HG02973 (cell line): ENCODE results near the gene ADAMTSL2.

ENCODE experiments used
- ATAC-seq: cut with Tn5 transposase; IDR thresholded peaks from one replicate; pipeline ENCODE4 v1.9.1; 2021; ENCODE audit warnings: moderate library complexity; ENCODE audit not compliant: unreplicated experiment

ADAMTSL2 gene

DNA sequence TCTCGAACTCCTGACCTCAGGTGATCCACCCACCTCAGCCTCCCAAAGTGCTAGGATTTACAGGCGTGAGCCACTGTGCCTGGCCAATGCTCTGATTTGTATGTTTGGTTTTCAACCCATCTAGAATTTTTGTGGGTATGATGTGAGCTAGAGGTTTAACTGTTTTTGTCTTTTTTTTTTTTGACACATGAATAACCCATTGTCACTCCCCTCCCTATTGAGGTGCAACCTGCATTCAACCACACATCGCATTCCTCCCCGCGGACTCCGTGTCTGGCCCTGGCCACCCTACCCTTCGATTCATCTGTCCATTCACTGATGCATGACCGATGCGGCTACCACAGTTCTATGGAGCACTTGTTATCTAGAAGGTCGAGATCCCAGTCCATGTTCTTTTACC, 84.2 kb downstream of the ADAMTSL2 start:
- ATAC-seq, result no peak

DNA sequence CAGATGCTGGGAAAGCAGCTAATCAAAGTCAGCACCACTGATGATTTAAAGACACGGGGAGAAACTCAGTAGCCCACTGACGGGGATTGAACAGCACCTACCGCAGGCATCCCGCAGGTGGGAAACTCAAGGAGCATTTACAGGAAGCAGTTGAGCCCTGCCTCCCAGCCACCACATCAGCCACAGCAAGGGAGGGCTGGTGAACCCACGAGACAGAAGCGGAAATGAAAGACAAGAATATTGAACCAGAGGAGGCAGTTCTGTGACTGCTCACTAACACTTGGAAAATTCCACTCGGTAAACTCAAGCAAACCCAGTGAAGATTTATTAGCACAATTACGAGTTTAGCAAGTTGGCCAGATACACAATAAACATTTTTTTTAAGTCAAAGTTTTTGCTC, 85.3 kb downstream of the ADAMTSL2 start:
- no peak for ATAC-seq

DNA sequence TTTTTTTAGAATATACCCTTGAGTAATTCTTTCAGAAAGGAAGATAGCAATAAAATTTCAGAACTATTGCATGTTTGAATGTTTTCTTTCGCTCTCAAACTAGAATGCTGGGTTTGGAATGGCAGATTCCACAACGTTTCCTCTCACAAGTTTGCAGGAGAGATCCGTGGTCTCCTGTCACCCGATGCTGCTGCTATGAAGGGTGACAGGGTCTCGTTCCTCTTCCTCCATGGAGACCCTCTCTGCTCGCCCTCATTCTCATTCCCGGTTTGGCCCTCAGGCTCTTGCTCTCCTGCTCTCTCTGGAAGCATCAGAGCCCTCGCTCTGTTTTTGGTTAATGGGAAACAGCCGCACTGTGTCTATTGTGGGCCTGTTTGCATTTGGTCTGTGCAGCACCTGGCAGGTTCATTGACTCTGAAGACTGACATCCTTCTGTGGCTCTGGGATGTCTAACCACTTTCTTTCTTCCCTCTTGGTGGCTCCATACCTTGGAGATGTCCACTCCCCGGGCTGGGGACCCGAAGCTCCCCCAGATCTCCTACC, 87.3 kb downstream of the ADAMTSL2 start:
- no peak for ATAC-seq

DNA sequence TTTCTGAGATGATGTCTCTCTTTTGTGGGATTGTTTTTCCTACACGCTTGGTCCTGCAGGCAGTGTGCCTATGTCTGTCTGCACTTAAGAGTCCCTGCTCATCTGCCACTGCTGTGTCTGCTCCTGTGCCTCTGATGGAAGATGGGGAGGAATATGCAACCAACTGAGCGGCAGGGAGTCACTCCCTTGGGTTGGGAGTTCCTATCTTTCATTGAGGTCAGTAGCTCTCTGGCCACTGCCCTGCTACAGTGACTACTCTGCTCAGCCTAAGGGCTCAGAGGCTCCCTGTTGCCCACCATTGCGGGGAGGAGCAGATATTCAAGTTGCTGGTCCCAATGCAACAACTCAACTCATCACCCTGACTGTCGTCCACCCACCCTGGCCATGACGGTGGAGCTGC, 88.1 kb downstream of the ADAMTSL2 start:
- no peak for ATAC-seq
